B cell (primary cell): ENCODE data around the gene MYOCD. TPM values are rescaled to one million over a fixed set of nuclear protein-coding genes. Genes with fewer than 3 reads are reported as not detected.

Source experiments
- ATAC-seq: fragments of 200-7000 bp; cut with Tn5 transposase; one replicate; pipeline ENCODE4 v1.10.0; 2021; ENCODE audit warnings: low read depth, mild to moderate bottlenecking, moderate number of reproducible peaks, moderate library complexity
- CTCF ChIA-PET: fragments of 350-600 bp; sonication (Branson Sonifier 250); formaldehyde crosslinking; loops from one replicate; lab custom pipeline; 2021; ENCODE audit warnings: antibody characterized with exemption, inconsistent platforms; lab: Charles Lee
- POLR2A ChIA-PET: fragments of 350-600 bp; sonication (Branson Sonifier 250); formaldehyde crosslinking; loops from one replicate; lab custom pipeline; 2021; ENCODE audit warnings: antibody characterized with exemption; lab: Charles Lee
- DNase-seq: peaks from one replicate; pipeline ENCODE4 v3.0.0; 2013
- H2AFZ ChIP-seq: 2 replicates; pipeline ENCODE4 v1.6.1; 2012; ENCODE audit warnings: mild to moderate bottlenecking, low read depth, low read length; ENCODE audit not compliant: insufficient read depth, poor library complexity, severe bottlenecking
- H3K27ac ChIP-seq, 2 donors: 1 replicate in 1 of 2; 2 replicates in 1 of 2; pipeline ENCODE4 v1.5.1; 2012 to 2013; ENCODE audit warnings: low read length in 2 of 2, mild to moderate bottlenecking in 2 of 2, moderate library complexity in 1 of 2
- H3K27me3 ChIP-seq, 4 experiments: fragments of 200-600 bp in 1 of 4; sonication (generic) in 1 of 4; replicated peaks in 1 of 4; 1 replicate in 2 of 4; 2 replicates in 2 of 4; pipeline versions ENCODE4 v1.6.1 to v1.7.0; 2013 to 2016; ENCODE audit warnings: low read length in 3 of 4, mild to moderate bottlenecking in 2 of 4, mixed read lengths in 1 of 4, moderate library complexity in 1 of 4; ENCODE audit not compliant: insufficient read depth in 4 of 4, control insufficient read depth in 3 of 4; ENCODE audit errors: control extremely low read depth in 1 of 4
- H3K36me3 ChIP-seq, 2 experiments: replicated peaks in 1 of 2; 1 replicate in 1 of 2; 2 replicates in 1 of 2; pipeline versions ENCODE4 v1.6.1 to v1.7.1; 2013; ENCODE audit warnings: low read length in 1 of 2; ENCODE audit not compliant: insufficient read depth in 2 of 2, control insufficient read depth in 1 of 2; ENCODE audit errors: control extremely low read depth in 1 of 2, extremely low read depth in 1 of 2
- H3K4me1 ChIP-seq, 2 donors: fragments of 200-600 bp in 1 of 2; sonication (generic) in 1 of 2; 1 replicate in 1 of 2; 2 replicates in 1 of 2; pipeline versions ENCODE4 v1.5.1 to v1.6.1; 2013 to 2017; ENCODE audit warnings: low read length in 2 of 2; ENCODE audit not compliant: control insufficient read depth in 2 of 2, insufficient read depth in 2 of 2
- H3K4me2 ChIP-seq: replicated peaks from 2 replicates; pipeline ENCODE3; 2012; ENCODE audit warnings: mild to moderate bottlenecking, low read depth, low read length; ENCODE audit not compliant: poor library complexity, severe bottlenecking
- H3K4me3 ChIP-seq, 5 experiments: fragments of 200-600 bp in 1 of 5; sonication (generic) in 1 of 5; 1 replicate in 3 of 5; 2 replicates in 2 of 5; pipeline versions ENCODE4 v1.5.1 to v1.7.0; 2011 to 2016; ENCODE audit warnings: low read length in 4 of 5, mild to moderate bottlenecking in 4 of 5, low read depth in 2 of 5, control low read depth in 1 of 5, moderate library complexity in 1 of 5; ENCODE audit not compliant: insufficient read depth in 1 of 5; ENCODE audit errors: control extremely low read depth in 1 of 5, extremely low read depth in 1 of 5
- H3K79me2 ChIP-seq: fragments of 200-600 bp; sonication (generic); one replicate; pipeline ENCODE4 v1.6.0; 2016; ENCODE audit warnings: low read length; ENCODE audit not compliant: control insufficient read depth, insufficient read depth
- H3K9ac ChIP-seq: fragments of 200-600 bp; sonication (generic); 2 replicates; pipeline ENCODE4 v1.6.1; 2017; ENCODE audit warnings: mild to moderate bottlenecking, low read length, moderate library complexity
- H3K9me3 ChIP-seq, 3 donors: one replicate each; pipeline versions ENCODE4 v1.6.1 to v1.7.1; 2013; ENCODE audit warnings: low read length in 2 of 3; ENCODE audit not compliant: control insufficient read depth in 2 of 3, insufficient read depth in 1 of 3; ENCODE audit errors: control extremely low read depth in 1 of 3
- H4K20me1 ChIP-seq: 2 replicates; pipeline ENCODE4 v1.6.0; 2012; ENCODE audit warnings: mild to moderate bottlenecking, low read length; ENCODE audit not compliant: insufficient read depth, control insufficient read depth, poor library complexity, severe bottlenecking
- H3K27ac Mint-ChIP-seq: one replicate; pipeline ENCODE4 v1.8.0; 2021; ENCODE audit warnings: mixed read lengths
- H3K27me3 Mint-ChIP-seq: one replicate; pipeline ENCODE4 v1.8.0; 2021; ENCODE audit warnings: mixed read lengths
- H3K4me1 Mint-ChIP-seq: one replicate; pipeline ENCODE4 v1.8.0; 2021; ENCODE audit warnings: mixed read lengths
- H3K4me3 Mint-ChIP-seq: one replicate; pipeline ENCODE4 v1.8.0; 2021; ENCODE audit warnings: mixed read lengths
- H3K9me3 Mint-ChIP-seq: one replicate; pipeline ENCODE4 v1.8.0; 2022; ENCODE audit warnings: mixed read lengths; ENCODE audit not compliant: insufficient read depth
- EZH2 ChIP-seq: IDR thresholded peaks from 2 replicates; pipeline ENCODE4 v1.6.1; 2012; ENCODE audit warnings: borderline replicate concordance, low read depth, mild to moderate bottlenecking, moderate library complexity, low read length; ENCODE audit not compliant: insufficient read depth, poor library complexity, severe bottlenecking
- WGBS: methylation state at CpG from one replicate; pipeline ENCODE4 v1.1.5; 2013; ENCODE audit warnings: missing lambda C conversion rate; ENCODE audit not compliant: insufficient coverage; 5-methylcytosine and 5-hydroxymethylcytosine counted together
- intact Hi-C: fragments of 100-400 bp; cut with micrococcal nuclease; formaldehyde crosslinking; loops from one replicate; pipeline ENCODE4 v1.10.0; 2022
- polyA plus RNA-seq: library from polyadenylated mRNA; depleted of rRNA; stranded (reverse); fragments of >200 nt; gene quantifications from 2 replicates; pipeline ENCODE4 v1.2.3, GENCODE V29; 2012
- total RNA-seq, 2 donors: library from RNA; stranded (reverse); fragments of 120-200 nt in 1 of 2; gene quantifications; 1 replicate in 1 of 2; 2 replicates in 1 of 2; pipeline versions ENCODE4 v1.2.3 to v1.2.4, GENCODE V29; 2013 to 2022
- TF ChIP-seq, protein P1 (sequence below): fragments of 200-600 bp; IDR thresholded peaks from one replicate; pipeline ENCODE4 v1.8.0; 2022; ENCODE audit warnings: antibody characterized with exemption, mild to moderate bottlenecking

The MYOCD gene
- total and polyA plus RNA-seq, 2 donors (not counting 1 experiment from before 2014, with no cell fraction given), result 0.32 TPM; not detected in 1

DNA sequence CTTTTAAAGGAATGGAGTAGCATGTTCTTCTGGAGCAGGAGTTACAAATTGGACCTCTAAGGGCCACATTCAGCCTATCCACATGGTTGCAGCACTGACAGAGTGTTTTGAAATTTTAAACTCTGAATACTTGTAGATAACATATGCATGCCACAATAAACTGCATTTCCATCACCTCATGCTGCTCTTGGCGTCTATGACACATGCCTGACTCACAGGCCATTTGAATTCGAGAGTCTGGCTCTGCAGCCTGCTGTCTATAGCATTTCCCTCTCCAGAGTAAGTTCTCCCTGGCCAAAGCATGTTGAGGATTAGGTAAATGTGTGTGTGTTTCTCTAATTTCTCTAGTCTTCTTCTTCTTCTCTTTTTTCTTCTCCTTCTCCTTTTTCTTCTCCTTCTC is 28.7 kb upstream of the MYOCD start:
- H2AFZ ChIP-seq, result no peak overlapping the region
- peaks cover 22% of the 10 kb centered on the region for H3K27me3 Mint-ChIP-seq
- H3K36me3 ChIP-seq, result no peaks in the 10 kb centered on the region
- no peak for TF ChIP-seq EZH2
- TF ChIP-seq, protein P1, sequence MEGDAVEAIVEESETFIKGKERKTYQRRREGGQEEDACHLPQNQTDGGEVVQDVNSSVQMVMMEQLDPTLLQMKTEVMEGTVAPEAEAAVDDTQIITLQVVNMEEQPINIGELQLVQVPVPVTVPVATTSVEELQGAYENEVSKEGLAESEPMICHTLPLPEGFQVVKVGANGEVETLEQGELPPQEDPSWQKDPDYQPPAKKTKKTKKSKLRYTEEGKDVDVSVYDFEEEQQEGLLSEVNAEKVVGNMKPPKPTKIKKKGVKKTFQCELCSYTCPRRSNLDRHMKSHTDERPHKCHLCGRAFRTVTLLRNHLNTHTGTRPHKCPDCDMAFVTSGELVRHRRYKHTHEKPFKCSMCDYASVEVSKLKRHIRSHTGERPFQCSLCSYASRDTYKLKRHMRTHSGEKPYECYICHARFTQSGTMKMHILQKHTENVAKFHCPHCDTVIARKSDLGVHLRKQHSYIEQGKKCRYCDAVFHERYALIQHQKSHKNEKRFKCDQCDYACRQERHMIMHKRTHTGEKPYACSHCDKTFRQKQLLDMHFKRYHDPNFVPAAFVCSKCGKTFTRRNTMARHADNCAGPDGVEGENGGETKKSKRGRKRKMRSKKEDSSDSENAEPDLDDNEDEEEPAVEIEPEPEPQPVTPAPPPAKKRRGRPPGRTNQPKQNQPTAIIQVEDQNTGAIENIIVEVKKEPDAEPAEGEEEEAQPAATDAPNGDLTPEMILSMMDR, result no peak
- no peaks in the 10 kb centered on the region for H3K9me3 Mint-ChIP-seq
- no peaks in the 10 kb centered on the region for H3K27me3 ChIP-seq
- no peak for DNase-seq
- peaks cover 0 to 1% (median 0%) of the 10 kb centered on the region in 3 donors for H3K9me3 ChIP-seq
- no peak overlapping the region for H3K4me3 Mint-ChIP-seq
- no peak overlapping the region for H3K4me3 ChIP-seq
- H3K4me2 ChIP-seq, result no peak overlapping the region
- WGBS, result no CpG with 5 or more reads among the region's 2 CpGs
- no peak overlapping the region for H3K9ac ChIP-seq
- ATAC-seq, result no peak
- POLR2A ChIA-PET, result no interaction called here
- H4K20me1 ChIP-seq, result no peaks in the 10 kb centered on the region
- H3K79me2 ChIP-seq, result no peaks in the 10 kb centered on the region
- H3K27ac Mint-ChIP-seq, result no peak overlapping the region
- CTCF ChIA-PET, result no interaction called here
- H3K4me1 ChIP-seq, result no peaks in the 10 kb centered on the region
- H3K27ac ChIP-seq, result no peak overlapping the region
- intact Hi-C loops, result no loop called here
- peaks cover 4% of the 10 kb centered on the region for H3K4me1 Mint-ChIP-seq

DNA sequence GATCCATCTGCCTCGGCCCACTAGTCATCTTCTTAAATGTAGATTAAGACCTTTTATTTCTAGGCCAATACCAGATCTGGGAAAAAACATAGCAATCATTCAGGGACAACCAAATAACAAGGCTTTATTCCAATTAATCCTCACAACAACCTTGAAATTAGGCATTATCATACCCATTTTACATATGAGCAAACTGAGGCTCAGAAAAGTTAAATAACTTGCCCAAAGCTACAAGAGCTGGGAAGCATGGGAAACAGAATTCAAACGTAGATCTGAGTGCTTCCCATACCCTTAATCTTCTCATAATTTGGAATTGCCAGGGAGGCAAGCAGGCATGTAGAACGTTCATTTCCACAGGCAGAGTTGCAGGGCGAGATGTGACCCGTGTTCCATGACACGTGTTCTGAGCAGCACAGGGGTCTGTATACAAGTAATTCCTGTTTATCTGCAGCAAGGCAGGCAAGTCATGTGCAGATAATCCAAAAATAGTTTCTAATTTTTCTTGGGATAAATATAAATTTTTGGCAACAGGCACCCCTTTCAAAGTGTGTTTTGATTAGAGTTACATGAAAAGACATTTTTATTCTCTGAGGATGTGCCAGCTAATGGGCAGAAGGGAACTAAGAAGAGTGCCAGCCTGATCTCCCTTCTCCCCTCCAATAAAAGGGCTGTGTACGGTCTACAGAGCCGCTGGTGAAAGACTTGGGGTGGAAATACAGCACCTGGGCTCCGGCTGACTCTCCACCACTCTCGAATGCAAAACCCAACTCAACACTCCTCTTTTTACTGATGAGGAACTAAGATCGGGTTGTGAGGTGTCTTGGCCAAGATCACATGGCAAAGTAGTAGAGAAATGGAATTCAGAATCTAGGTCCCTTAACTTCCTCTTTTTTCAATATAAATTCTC is 27.7 kb upstream of the MYOCD start:
- no peak overlapping the region for H3K27ac Mint-ChIP-seq
- Histone ChIP-seq H3K27ac (no peak overlapping the region), H3K9me3 (peaks cover 0 to 1% (median 0%) of the 10 kb centered on the region in 3 donors), H3K79me2 (no peaks in the 10 kb centered on the region), H3K27me3 (no peaks in the 10 kb centered on the region), H3K4me3 (no peak overlapping the region), H3K36me3 (no peaks in the 10 kb centered on the region), H3K4me1 (no peaks in the 10 kb centered on the region), H3K4me2 (no peak overlapping the region), H4K20me1 (no peaks in the 10 kb centered on the region), H2AFZ (no peak overlapping the region), H3K9ac (no peak overlapping the region)
- ATAC-seq, result no peak
- intact Hi-C loops, result no loop called here
- ChIA-PET POLR2A (no interaction called here), CTCF (interaction anchor here (1.3 kb wide), 1 partner anchor 12 kb away, joined by 3 read pairs; no protein-coding TSS in a partner anchor)
- no peak for DNase-seq
- no peak overlapping the region for H3K4me3 Mint-ChIP-seq
- peaks cover 19% of the 10 kb centered on the region for H3K27me3 Mint-ChIP-seq
- WGBS, result 84% methylated on average over 6 of the region's 11 CpGs
- no peaks in the 10 kb centered on the region for H3K9me3 Mint-ChIP-seq
- TF ChIP-seq, protein P1, result no peak
- TF ChIP-seq EZH2, result no peak
- peaks cover 4% of the 10 kb centered on the region for H3K4me1 Mint-ChIP-seq
